HepG2 (cell line): ENCODE measurements around the gene CDH23. TPM values are rescaled to one million over a fixed set of nuclear protein-coding genes. Genes with fewer than 3 reads are reported as not detected.
A peak's percentile ranks its signal among the peaks of the same experiment; 100 is the strongest.

Experiments used
- ATAC-seq: fragments of 200-7000 bp; cut with Tn5 transposase; 3 replicates; pipeline ENCODE4 v1.9.1; 2020; ENCODE audit warnings: mild to moderate bottlenecking, moderate library complexity
- BruUV-seq: library from RNA; stranded (reverse); fragments of 400-500 nt; replicated peaks from 2 replicates; lab custom pipeline; 2021; lab: Mats Ljungman, UMichigan
- CTCF ChIA-PET: fragments of 300-600 bp; formaldehyde crosslinking; extraction: SDS; loops from one replicate; lab custom pipeline; 2021; ENCODE audit warnings: low total read pairs, inconsistent platforms, low intra/inter-chr PET ratio; lab: Yijun Ruan, JAX
- POLR2A ChIA-PET: fragments of 350-600 bp; sonication (Branson Sonifier 250); formaldehyde crosslinking; loops from one replicate; lab custom pipeline; 2020; ENCODE audit warnings: antibody characterized with exemption, inconsistent platforms; lab: Yijun Ruan, JAX
- DNase-seq: peaks from one replicate; pipeline ENCODE4 v3.0.0-alpha.2; 2015; ENCODE audit warnings: low spot score
- FAIRE-seq: peaks from 3 replicates; lab custom pipeline; 2011; peaks lifted over from hg19 to GRCh38; lab: Jason Lieb, UNC
- H2AFZ ChIP-seq: one replicate; pipeline ENCODE4 v1.6.1; 2011; ENCODE audit warnings: low read length, inconsistent platforms
- H3K27ac ChIP-seq: fragments of 300-600 bp; 3 replicates; pipeline ENCODE4 v1.8.0; 2011; ENCODE audit warnings: mixed run types, mild to moderate bottlenecking, mixed read lengths, low read length, inconsistent platforms; ENCODE audit not compliant: insufficient read depth; ENCODE audit errors: extremely low read length
- H3K27me3 ChIP-seq, 2 experiments: fragments of 200-600 bp in 1 of 2; 2 replicates in 1 of 2; 3 replicates in 1 of 2; pipeline versions ENCODE4 v1.6.0 to v1.8.0; 2011; ENCODE audit warnings: low read length in 2 of 2, mild to moderate bottlenecking in 2 of 2, moderate library complexity in 2 of 2, inconsistent platforms in 1 of 2; ENCODE audit not compliant: insufficient read depth in 2 of 2, control insufficient read depth in 1 of 2
- H3K36me3 ChIP-seq, 2 experiments: fragments of 200-600 bp in 1 of 2; replicated peaks in 1 of 2; 2 replicates in 1 of 2; 3 replicates in 1 of 2; pipeline versions ENCODE4 v1.5.1 to v1.8.0; 2011; ENCODE audit warnings: low read length in 2 of 2, inconsistent platforms in 1 of 2; ENCODE audit not compliant: insufficient read depth in 2 of 2, control insufficient read depth in 1 of 2
- H3K4me1 ChIP-seq: 2 replicates; pipeline ENCODE4 v1.5.1; 2012; ENCODE audit warnings: low read length, inconsistent platforms; ENCODE audit not compliant: insufficient read depth
- H3K4me2 ChIP-seq: 2 replicates; pipeline ENCODE4 v1.6.0; 2011; ENCODE audit warnings: low read depth, low read length, inconsistent platforms
- H3K4me3 ChIP-seq, 3 experiments: fragments of 200-600 bp in 1 of 3; sonication (generic), shearing (Covaris generic) in 1 of 3; replicated peaks in 1 of 3; 2 replicates each; pipeline ENCODE4 v1.5.1; 2011 to 2016; ENCODE audit warnings: low read length in 3 of 3, inconsistent platforms in 2 of 3, low read depth in 2 of 3, mild to moderate bottlenecking in 2 of 3, control low read depth in 1 of 3, mixed read lengths in 1 of 3; ENCODE audit not compliant: insufficient read depth in 1 of 3
- H3K79me2 ChIP-seq: one replicate; pipeline ENCODE4 v1.6.1; 2011; ENCODE audit warnings: low read length, inconsistent platforms; ENCODE audit not compliant: insufficient read depth
- H3K9ac ChIP-seq: 2 replicates; pipeline ENCODE4 v1.6.0; 2011; ENCODE audit warnings: mild to moderate bottlenecking, low read depth, low read length, inconsistent platforms; ENCODE audit not compliant: insufficient read depth
- H3K9me3 ChIP-seq: 2 replicates; pipeline ENCODE4 v1.5.1; 2012; ENCODE audit warnings: mild to moderate bottlenecking, low read length
- H4K20me1 ChIP-seq: 2 replicates; pipeline ENCODE4 v1.6.0; 2011; ENCODE audit warnings: inconsistent platforms, mild to moderate bottlenecking, low read length, moderate library complexity; ENCODE audit not compliant: insufficient read depth
- FOXA3 ChIP-seq: IDR thresholded peaks from 2 replicates; pipeline ENCODE4 v1.6.1; 2016; ENCODE audit warnings: missing genetic modification reagents, missing compliant biosample characterization
- FOXC1 ChIP-seq: sonication (generic); formaldehyde crosslinking; IDR thresholded peaks from 2 replicates; pipeline ENCODE4 v1.8.0; 2022; ENCODE audit warnings: mild to moderate bottlenecking, missing genetic modification reagents, borderline replicate concordance
- KDM5A ChIP-seq: fragments of 200-600 bp; sonication (generic); IDR thresholded peaks from 2 replicates; pipeline ENCODE4 v1.7.0; 2018; ENCODE audit warnings: antibody characterized with exemption, mild to moderate bottlenecking, low read length, borderline replicate concordance
- PHF20 ChIP-seq: sonication (generic); formaldehyde crosslinking; IDR thresholded peaks from 2 replicates; pipeline ENCODE4 v1.5.0; 2020; ENCODE audit warnings: mild to moderate bottlenecking, missing genetic modification reagents
- POLR2AphosphoS5 ChIP-seq: IDR thresholded peaks from 2 replicates; pipeline ENCODE4 v1.6.1; 2012; ENCODE audit warnings: low read depth, low read length
- SNAI1 ChIP-seq: sonication (generic); formaldehyde crosslinking; IDR thresholded peaks from 2 replicates; pipeline ENCODE4 v1.5.0; 2020; ENCODE audit warnings: mild to moderate bottlenecking, missing genetic modification reagents, borderline replicate concordance
- ZNF143 ChIP-seq: sonication (generic); formaldehyde crosslinking; IDR thresholded peaks from 2 replicates; pipeline ENCODE4 v1.4.0; 2020; ENCODE audit warnings: missing genetic modification reagents
- ZNF367 ChIP-seq: sonication (generic); formaldehyde crosslinking; IDR thresholded peaks from 2 replicates; pipeline ENCODE4 v1.4.0; 2020; ENCODE audit warnings: missing genetic modification reagents, borderline replicate concordance
- ZNF446 ChIP-seq: sonication (generic); formaldehyde crosslinking; IDR thresholded peaks from 2 replicates; pipeline ENCODE4 v1.5.0; 2020; ENCODE audit warnings: mild to moderate bottlenecking, missing genetic modification reagents
- WGBS: methylation state at CpG from one replicate; pipeline ENCODE4 v1.1.6; 2017; ENCODE audit warnings: low lambda C conversion rate; 5-methylcytosine and 5-hydroxymethylcytosine counted together
- in situ Hi-C: cut with HindIII; loops from 2 replicates; pipeline ENCODE4 v1.10.0; 2017; ENCODE audit warnings: low pct_unique_long_range_greater_than_20kb; ENCODE audit not compliant: extremely low pct_ligation_motif_present
- intact Hi-C: fragments of 100-400 bp; cut with micrococcal nuclease; formaldehyde crosslinking; loops from one replicate; pipeline ENCODE4 v1.10.0; 2022; ENCODE audit not compliant: unreplicated experiment
- polyA plus RNA-seq, 8 experiments: library from polyadenylated mRNA; depleted of rRNA in 3 of 8; stranded (reverse) in 7 of 8; unstranded in 1 of 8; fragments of >200 nt; fragmentation: Illumina TruSeq in 4 of 8; extraction: Trizol in 4 of 8; gene quantifications; 2 replicates each; pipeline versions ENCODE4 v1.2.1 to v1.2.3, GENCODE V29; 2011 to 2016; ENCODE audit warnings: low read depth in 4 of 8, missing spikeins in 1 of 8, mixed read lengths in 1 of 8; ENCODE audit not compliant: insufficient read depth in 1 of 8
- total RNA-seq, 5 experiments: library from RNA; depleted of rRNA; stranded (reverse); fragments of >200 nt; fragmentation: Illumina TruSeq; extraction: Trizol; gene quantifications; 2 replicates each; pipeline ENCODE4 v1.2.3, GENCODE V29; 2016; ENCODE audit warnings: low read depth in 1 of 5
- TF ChIP-seq, protein P1 (sequence below): sonication (generic); formaldehyde crosslinking; IDR thresholded peaks from 2 replicates; pipeline ENCODE4 v1.8.0; 2022; ENCODE audit warnings: missing genetic modification reagents, mild to moderate bottlenecking, borderline replicate concordance
- TF ChIP-seq, protein P2 (sequence below): sonication (generic); formaldehyde crosslinking; conservative IDR thresholded peaks from 2 replicates; pipeline ENCODE4 v1.4.0; 2020; ENCODE audit warnings: missing genetic modification reagents
- TF ChIP-seq, protein P3 (sequence below): sonication (generic); formaldehyde crosslinking; IDR thresholded peaks from 2 replicates; pipeline ENCODE4 v1.4.0; 2020; ENCODE audit warnings: mild to moderate bottlenecking, missing genetic modification reagents, borderline replicate concordance
- TF ChIP-seq, protein P4 (sequence below): sonication (generic); formaldehyde crosslinking; IDR thresholded peaks from 2 replicates; pipeline ENCODE4 v1.8.0; 2022; ENCODE audit warnings: mild to moderate bottlenecking, missing genetic modification reagents, moderate library complexity
- TF ChIP-seq, protein P5 (sequence below): sonication (generic); formaldehyde crosslinking; IDR thresholded peaks from 2 replicates; pipeline ENCODE4 v1.5.0; 2020; ENCODE audit warnings: missing genetic modification reagents

CDH23 gene
- total and polyA plus RNA-seq, 2 of the 13 experiments (the other 11 are each of a cell fraction or from before 2014, with no cell fraction given), result 0.13 TPM; not detected in 1

DNA sequence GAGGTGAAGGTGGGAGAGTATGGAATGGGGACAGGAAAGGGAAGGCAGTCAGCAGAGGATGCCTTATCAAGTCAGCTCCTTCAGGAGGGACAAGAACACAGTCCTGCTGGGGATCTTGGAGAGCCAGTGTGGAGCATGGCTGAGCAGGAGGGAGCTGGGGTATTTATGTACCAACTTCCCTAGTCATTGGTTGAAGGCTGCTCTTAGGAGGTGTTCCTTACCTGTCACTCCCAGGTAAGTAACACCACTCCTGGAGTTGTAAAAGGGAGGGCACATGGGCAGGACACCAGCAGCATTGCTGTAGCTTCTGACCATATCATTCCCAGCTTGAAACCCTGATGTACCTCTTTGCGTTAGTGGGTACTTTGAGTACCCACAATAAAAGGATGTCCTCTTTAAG is 47.9 kb upstream of the CDH23 start:
- H3K79me2 ChIP-seq, result peaks cover 4% of the 10 kb centered on the region
- H2AFZ ChIP-seq, result no peak overlapping the region
- ATAC-seq (no peak), FAIRE-seq (no peak), DNase-seq (no peak)
- H3K36me3 ChIP-seq, result peaks cover 8 to 35% of the 10 kb centered on the region in 2 experiments; a peak in 4 of 5 replicates
- H3K4me2 ChIP-seq, result no peak overlapping the region
- H3K9ac ChIP-seq, result no peak overlapping the region
- ChIA-PET CTCF (no interaction called here), POLR2A (interaction anchor here (0.9 to 3.9 kb wide), 6 partner anchors 12 to 30 kb away, joined by 3 to 72 read pairs (median 5); partner anchors contain the start of gene SLC29A3)
- intact Hi-C loops (loop anchor here (2.0 kb wide), 1 partner anchor 14 kb away; no protein-coding TSS in a partner anchor), in situ Hi-C loops (loop anchor here (25.0 kb wide), 1 partner anchor 688 kb away; no protein-coding TSS in a partner anchor)
- no peaks in the 10 kb centered on the region for H3K9me3 ChIP-seq
- peak overlapping the region; percentile 76 for H3K27ac ChIP-seq
- H4K20me1 ChIP-seq, result no peaks in the 10 kb centered on the region
- BruUV-seq, result no TSS peak
- H3K4me1 ChIP-seq, result peaks cover 71% of the 10 kb centered on the region
- H3K4me3 ChIP-seq, result no peak overlapping the region
- WGBS, result no CpG with 5 or more reads among the region's 1 CpG
- no peaks in the 10 kb centered on the region for H3K27me3 ChIP-seq
- TF ChIP-seq POLR2AphosphoS5, result no peak
- TF ChIP-seq SNAI1, result no peak
- TF ChIP-seq ZNF367 (CRISPR knock-in tag), result no peak
- TF ChIP-seq, protein P1, sequence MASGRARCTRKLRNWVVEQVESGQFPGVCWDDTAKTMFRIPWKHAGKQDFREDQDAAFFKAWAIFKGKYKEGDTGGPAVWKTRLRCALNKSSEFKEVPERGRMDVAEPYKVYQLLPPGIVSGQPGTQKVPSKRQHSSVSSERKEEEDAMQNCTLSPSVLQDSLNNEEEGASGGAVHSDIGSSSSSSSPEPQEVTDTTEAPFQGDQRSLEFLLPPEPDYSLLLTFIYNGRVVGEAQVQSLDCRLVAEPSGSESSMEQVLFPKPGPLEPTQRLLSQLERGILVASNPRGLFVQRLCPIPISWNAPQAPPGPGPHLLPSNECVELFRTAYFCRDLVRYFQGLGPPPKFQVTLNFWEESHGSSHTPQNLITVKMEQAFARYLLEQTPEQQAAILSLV (CRISPR knock-in tag), result no peak
- TF ChIP-seq, protein P2, sequence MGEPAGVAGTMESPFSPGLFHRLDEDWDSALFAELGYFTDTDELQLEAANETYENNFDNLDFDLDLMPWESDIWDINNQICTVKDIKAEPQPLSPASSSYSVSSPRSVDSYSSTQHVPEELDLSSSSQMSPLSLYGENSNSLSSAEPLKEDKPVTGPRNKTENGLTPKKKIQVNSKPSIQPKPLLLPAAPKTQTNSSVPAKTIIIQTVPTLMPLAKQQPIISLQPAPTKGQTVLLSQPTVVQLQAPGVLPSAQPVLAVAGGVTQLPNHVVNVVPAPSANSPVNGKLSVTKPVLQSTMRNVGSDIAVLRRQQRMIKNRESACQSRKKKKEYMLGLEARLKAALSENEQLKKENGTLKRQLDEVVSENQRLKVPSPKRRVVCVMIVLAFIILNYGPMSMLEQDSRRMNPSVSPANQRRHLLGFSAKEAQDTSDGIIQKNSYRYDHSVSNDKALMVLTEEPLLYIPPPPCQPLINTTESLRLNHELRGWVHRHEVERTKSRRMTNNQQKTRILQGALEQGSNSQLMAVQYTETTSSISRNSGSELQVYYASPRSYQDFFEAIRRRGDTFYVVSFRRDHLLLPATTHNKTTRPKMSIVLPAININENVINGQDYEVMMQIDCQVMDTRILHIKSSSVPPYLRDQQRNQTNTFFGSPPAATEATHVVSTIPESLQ, result no peak
- no peak for TF ChIP-seq PHF20 (CRISPR knock-in tag)
- TF ChIP-seq, protein P3, sequence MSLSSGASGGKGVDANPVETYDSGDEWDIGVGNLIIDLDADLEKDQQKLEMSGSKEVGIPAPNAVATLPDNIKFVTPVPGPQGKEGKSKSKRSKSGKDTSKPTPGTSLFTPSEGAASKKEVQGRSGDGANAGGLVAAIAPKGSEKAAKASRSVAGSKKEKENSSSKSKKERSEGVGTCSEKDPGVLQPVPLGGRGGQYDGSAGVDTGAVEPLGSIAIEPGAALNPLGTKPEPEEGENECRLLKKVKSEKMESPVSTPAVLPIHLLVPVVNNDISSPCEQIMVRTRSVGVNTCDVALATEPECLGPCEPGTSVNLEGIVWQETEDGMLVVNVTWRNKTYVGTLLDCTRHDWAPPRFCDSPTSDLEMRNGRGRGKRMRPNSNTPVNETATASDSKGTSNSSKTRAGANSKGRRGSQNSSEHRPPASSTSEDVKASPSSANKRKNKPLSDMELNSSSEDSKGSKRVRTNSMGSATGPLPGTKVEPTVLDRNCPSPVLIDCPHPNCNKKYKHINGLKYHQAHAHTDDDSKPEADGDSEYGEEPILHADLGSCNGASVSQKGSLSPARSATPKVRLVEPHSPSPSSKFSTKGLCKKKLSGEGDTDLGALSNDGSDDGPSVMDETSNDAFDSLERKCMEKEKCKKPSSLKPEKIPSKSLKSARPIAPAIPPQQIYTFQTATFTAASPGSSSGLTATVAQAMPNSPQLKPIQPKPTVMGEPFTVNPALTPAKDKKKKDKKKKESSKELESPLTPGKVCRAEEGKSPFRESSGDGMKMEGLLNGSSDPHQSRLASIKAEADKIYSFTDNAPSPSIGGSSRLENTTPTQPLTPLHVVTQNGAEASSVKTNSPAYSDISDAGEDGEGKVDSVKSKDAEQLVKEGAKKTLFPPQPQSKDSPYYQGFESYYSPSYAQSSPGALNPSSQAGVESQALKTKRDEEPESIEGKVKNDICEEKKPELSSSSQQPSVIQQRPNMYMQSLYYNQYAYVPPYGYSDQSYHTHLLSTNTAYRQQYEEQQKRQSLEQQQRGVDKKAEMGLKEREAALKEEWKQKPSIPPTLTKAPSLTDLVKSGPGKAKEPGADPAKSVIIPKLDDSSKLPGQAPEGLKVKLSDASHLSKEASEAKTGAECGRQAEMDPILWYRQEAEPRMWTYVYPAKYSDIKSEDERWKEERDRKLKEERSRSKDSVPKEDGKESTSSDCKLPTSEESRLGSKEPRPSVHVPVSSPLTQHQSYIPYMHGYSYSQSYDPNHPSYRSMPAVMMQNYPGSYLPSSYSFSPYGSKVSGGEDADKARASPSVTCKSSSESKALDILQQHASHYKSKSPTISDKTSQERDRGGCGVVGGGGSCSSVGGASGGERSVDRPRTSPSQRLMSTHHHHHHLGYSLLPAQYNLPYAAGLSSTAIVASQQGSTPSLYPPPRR (CRISPR knock-in tag), result no peak
- no peak for TF ChIP-seq ZNF143
- no peak for TF ChIP-seq FOXC1 (CRISPR knock-in tag)
- TF ChIP-seq KDM5A, result no peak
- no peak for TF ChIP-seq ZNF446 (CRISPR knock-in tag)
- TF ChIP-seq, protein P4, sequence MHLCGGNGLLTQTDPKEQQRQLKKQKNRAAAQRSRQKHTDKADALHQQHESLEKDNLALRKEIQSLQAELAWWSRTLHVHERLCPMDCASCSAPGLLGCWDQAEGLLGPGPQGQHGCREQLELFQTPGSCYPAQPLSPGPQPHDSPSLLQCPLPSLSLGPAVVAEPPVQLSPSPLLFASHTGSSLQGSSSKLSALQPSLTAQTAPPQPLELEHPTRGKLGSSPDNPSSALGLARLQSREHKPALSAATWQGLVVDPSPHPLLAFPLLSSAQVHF, result no peak
- TF ChIP-seq, protein P5, sequence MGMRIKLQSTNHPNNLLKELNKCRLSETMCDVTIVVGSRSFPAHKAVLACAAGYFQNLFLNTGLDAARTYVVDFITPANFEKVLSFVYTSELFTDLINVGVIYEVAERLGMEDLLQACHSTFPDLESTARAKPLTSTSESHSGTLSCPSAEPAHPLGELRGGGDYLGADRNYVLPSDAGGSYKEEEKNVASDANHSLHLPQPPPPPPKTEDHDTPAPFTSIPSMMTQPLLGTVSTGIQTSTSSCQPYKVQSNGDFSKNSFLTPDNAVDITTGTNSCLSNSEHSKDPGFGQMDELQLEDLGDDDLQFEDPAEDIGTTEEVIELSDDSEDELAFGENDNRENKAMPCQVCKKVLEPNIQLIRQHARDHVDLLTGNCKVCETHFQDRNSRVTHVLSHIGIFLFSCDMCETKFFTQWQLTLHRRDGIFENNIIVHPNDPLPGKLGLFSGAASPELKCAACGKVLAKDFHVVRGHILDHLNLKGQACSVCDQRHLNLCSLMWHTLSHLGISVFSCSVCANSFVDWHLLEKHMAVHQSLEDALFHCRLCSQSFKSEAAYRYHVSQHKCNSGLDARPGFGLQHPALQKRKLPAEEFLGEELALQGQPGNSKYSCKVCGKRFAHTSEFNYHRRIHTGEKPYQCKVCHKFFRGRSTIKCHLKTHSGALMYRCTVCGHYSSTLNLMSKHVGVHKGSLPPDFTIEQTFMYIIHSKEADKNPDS (CRISPR knock-in tag), result no peak
- TF ChIP-seq FOXA3 (CRISPR knock-in tag), result no peak
